ENCODE data around the gene GET4.

GRCh38 chr7:924541-925231 is 48.3 kb downstream of the GET4 start:
- TF ChIP-seq PATZ1 (tag by site-specific recombination; IDR thresholded peaks at IDR 0.05) (no peak), ZNF146 (tag by site-specific recombination; IDR thresholded peaks at IDR 0.05) (no peak), ZNF211 (tag by site-specific recombination; IDR thresholded peaks at IDR 0.05; ENCODE audit: low read depth) (no peak), ZNF112 (tag by site-specific recombination; IDR thresholded peaks at IDR 0.05) (no peak), ZNF155 (tag by site-specific recombination; IDR thresholded peaks at IDR 0.05) (no peak), CTCF (tag by site-specific recombination; IDR thresholded peaks at IDR 0.05) (no peak), ZNF398 (tag by site-specific recombination; IDR thresholded peaks at IDR 0.05) (no peak), HOXD13 (CRISPR knock-in tag; IDR thresholded peaks at IDR 0.05; ENCODE audit: borderline replicate concordance) (no peak), ZNF214 (tag by site-specific recombination; IDR thresholded peaks at IDR 0.05; ENCODE audit: borderline replicate concordance) (no peak)
- TF ChIP-seq, protein P1, sequence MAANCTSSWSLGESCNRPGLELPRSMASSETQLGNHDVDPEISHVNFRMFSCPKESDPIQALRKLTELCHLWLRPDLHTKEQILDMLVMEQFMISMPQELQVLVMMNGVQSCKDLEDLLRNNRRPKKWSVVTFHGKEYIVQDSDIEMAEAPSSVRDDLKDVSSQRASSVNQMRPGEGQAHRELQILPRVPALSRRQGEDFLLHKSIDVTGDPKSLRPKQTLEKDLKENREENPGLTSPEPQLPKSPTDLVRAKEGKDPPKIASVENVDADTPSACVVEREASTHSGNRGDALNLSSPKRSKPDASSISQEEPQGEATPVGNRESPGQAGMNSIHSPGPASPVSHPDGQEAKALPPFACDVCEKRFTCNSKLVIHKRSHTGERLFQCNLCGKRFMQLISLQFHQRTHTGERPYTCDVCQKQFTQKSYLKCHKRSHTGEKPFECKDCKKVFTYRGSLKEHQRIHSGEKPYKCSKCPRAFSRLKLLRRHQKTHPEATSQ (tag by site-specific recombination; IDR thresholded peaks at IDR 0.05), result no peak
- TF ChIP-seq, protein P2, sequence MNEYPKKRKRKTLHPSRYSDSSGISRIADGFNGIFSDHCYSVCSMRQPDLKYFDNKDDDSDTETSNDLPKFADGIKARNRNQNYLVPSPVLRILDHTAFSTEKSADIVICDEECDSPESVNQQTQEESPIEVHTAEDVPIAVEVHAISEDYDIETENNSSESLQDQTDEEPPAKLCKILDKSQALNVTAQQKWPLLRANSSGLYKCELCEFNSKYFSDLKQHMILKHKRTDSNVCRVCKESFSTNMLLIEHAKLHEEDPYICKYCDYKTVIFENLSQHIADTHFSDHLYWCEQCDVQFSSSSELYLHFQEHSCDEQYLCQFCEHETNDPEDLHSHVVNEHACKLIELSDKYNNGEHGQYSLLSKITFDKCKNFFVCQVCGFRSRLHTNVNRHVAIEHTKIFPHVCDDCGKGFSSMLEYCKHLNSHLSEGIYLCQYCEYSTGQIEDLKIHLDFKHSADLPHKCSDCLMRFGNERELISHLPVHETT (tag by site-specific recombination; IDR thresholded peaks at IDR 0.05), result no peak
